Measurements from ENCODE around the gene ZNF503.

The ZNF503 gene

GRCh38 chr10:75406462-75407223 lies 5.1 kb upstream of the ZNF503 start:
- no peak for DNase-seq

- DNase-seq = no peak
These were observed 4.3 kb upstream of the ZNF503 start for GRCh38 chr10:75405598-75406461.

GRCh38 chr10:75404815-75405597 lies 3.4 kb upstream of the ZNF503 start:
- no peak for DNase-seq

- no peak for DNase-seq
These were observed 2.6 kb upstream of the ZNF503 start for GRCh38 chr10:75403939-75404814.

GRCh38 chr10:75403144-75403938 lies 1.8 kb upstream of the ZNF503 start:
- no peak for DNase-seq

- DNase-seq = no peak
These were observed 1.1 kb upstream of the ZNF503 start for GRCh38 chr10:75402486-75403143.

GRCh38 chr10:75400771-75401568 lies 594 bp downstream of the ZNF503 start:
- peak in 1 of 2 experiments; percentile 37 for DNase-seq

GRCh38 chr10:75400163-75400770 lies 1.3 kb downstream of the ZNF503 start:
- no peak for DNase-seq

- peak; percentile 53 to 54 for DNase-seq
These were observed 2.0 kb downstream of the ZNF503 start for GRCh38 chr10:75399461-75400162.

- no peak for DNase-seq
These were observed 2.7 kb downstream of the ZNF503 start for GRCh38 chr10:75398692-75399460.

- DNase-seq = no peak
These were observed 3.3 kb downstream of the ZNF503 start for GRCh38 chr10:75398200-75398691.

- no peak for DNase-seq
These were observed 3.9 kb downstream of the ZNF503 start for GRCh38 chr10:75397496-75398199.

GRCh38 chr10:75396631-75397495 lies 4.7 kb downstream of the ZNF503 start:
- DNase-seq = no peak

GRCh38 chr10:75395932-75396630 lies 5.5 kb downstream of the ZNF503 start:
- DNase-seq = no peak
